Glutamatergic neuron (in vitro differentiated cells): Measurements from ENCODE around the gene EPYC. TPM values are rescaled to one million over a fixed set of nuclear protein-coding genes. Genes with fewer than 3 reads are reported as not detected.

ENCODE experiments used
- DNase-seq: peaks from one replicate; pipeline ENCODE4 v3.0.0; 2022
- H3K27ac Mint-ChIP-seq: one replicate; pipeline ENCODE4 v1.8.0; 2020; ENCODE audit warnings: mild to moderate bottlenecking, mixed read lengths, inconsistent platforms; ENCODE audit not compliant: unreplicated experiment
- H3K27me3 Mint-ChIP-seq: one replicate; pipeline ENCODE4 v1.8.0; 2020; ENCODE audit warnings: mild to moderate bottlenecking, moderate library complexity, mixed read lengths, inconsistent platforms; ENCODE audit not compliant: unreplicated experiment
- H3K36me3 Mint-ChIP-seq: one replicate; pipeline ENCODE4 v1.8.0; 2020; ENCODE audit warnings: mild to moderate bottlenecking, mixed read lengths, inconsistent platforms; ENCODE audit not compliant: unreplicated experiment
- H3K4me1 Mint-ChIP-seq: one replicate; pipeline ENCODE4 v1.8.0; 2020; ENCODE audit warnings: mild to moderate bottlenecking, low read depth, mixed read lengths, inconsistent platforms; ENCODE audit not compliant: unreplicated experiment
- H3K4me3 Mint-ChIP-seq: one replicate; pipeline ENCODE4 v1.8.0; 2020; ENCODE audit warnings: mild to moderate bottlenecking, mixed read lengths, inconsistent platforms; ENCODE audit not compliant: unreplicated experiment
- H3K9me3 Mint-ChIP-seq: one replicate; pipeline ENCODE4 v1.8.0; 2020; ENCODE audit warnings: mild to moderate bottlenecking, moderate library complexity, mixed read lengths, inconsistent platforms; ENCODE audit not compliant: unreplicated experiment
- total RNA-seq: library from RNA; stranded (reverse); fragmentation: NEBNext Ultra II Directional; extraction: Animal tissue kit (Norgen Biotek cat#: 25700); gene quantifications from one replicate; pipeline ENCODE4 v1.2.1, GENCODE V29; 2021; ENCODE audit not compliant: unreplicated experiment
- TF ChIP-seq, protein P1 (sequence below): fragments of 200-600 bp; sonication (generic); IDR thresholded peaks from one replicate; pipeline ENCODE4 v1.5.0; 2021; ENCODE audit not compliant: partially characterized antibody, unreplicated experiment

The EPYC gene
- total RNA-seq, 1 donor from 2014 or later: not detected

DNA sequence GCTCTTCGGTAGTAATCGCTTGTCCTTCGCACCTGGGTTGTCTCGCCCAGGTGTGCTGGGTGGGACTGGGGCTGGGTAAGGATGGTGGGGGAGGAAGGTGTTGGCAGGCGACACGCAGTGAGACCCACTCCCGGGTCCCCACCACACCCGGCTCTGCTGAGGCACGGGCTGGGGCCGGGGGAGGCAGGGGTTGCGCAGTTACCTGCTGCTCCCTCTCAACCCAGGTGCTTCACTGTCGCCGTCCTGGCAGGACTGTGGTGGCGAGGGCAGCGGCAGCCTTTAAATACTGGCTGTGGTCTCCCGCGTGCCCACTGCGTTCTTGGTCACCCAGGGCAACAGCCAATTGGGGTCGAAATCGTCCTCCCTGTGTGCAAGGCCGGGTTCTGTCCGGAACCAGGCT is 49.9 kb downstream of the EPYC start, which contains the start of gene CCER1:
Gene CCER1, minus strand, starts transcription at position 256 of the 400 bp plus-strand sequence. CDS start 434 bp downstream, outside the sequence.
- Mint-ChIP-seq H3K27ac (no peak within 1 kb of the TSS), H3K4me1 (no peaks in the 10 kb centered on the region), H3K4me3 (no peak within 1 kb of the TSS), H3K36me3 (no peaks in the 10 kb centered on the region), H3K9me3 (no peaks in the 10 kb centered on the region), H3K27me3 (peaks cover 2% of the 10 kb centered on the region)
- no peak for DNase-seq
- TF ChIP-seq, protein P1, sequence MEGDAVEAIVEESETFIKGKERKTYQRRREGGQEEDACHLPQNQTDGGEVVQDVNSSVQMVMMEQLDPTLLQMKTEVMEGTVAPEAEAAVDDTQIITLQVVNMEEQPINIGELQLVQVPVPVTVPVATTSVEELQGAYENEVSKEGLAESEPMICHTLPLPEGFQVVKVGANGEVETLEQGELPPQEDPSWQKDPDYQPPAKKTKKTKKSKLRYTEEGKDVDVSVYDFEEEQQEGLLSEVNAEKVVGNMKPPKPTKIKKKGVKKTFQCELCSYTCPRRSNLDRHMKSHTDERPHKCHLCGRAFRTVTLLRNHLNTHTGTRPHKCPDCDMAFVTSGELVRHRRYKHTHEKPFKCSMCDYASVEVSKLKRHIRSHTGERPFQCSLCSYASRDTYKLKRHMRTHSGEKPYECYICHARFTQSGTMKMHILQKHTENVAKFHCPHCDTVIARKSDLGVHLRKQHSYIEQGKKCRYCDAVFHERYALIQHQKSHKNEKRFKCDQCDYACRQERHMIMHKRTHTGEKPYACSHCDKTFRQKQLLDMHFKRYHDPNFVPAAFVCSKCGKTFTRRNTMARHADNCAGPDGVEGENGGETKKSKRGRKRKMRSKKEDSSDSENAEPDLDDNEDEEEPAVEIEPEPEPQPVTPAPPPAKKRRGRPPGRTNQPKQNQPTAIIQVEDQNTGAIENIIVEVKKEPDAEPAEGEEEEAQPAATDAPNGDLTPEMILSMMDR: no peak

DNA sequence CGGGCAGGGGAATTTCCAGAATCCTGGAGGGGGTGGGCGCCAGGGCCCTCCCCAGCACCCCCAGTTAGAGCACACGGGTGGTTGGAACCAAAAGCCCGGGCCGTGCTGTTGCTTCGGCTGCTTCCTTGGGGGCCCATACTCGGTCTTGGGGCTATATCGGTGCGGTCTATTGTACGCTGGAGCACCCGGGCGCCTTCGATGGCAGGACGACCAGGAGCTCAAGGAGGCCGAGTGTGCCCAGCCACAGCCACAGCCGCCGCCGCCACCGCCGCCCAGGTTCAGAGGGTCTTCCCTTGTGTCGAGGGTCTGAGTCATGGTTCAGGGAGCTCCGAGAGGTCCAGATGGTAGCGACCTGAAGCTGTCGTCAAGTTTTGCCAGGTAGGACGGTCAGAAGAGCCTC is 50.3 kb downstream of the EPYC start:
- DNase-seq: no peak
- Mint-ChIP-seq H3K4me1 (no peaks in the 10 kb centered on the region), H3K27ac (no peak overlapping the region), H3K9me3 (no peaks in the 10 kb centered on the region), H3K4me3 (no peak overlapping the region), H3K27me3 (peaks cover 2% of the 10 kb centered on the region), H3K36me3 (no peaks in the 10 kb centered on the region)
- TF ChIP-seq, protein P1: no peak

DNA sequence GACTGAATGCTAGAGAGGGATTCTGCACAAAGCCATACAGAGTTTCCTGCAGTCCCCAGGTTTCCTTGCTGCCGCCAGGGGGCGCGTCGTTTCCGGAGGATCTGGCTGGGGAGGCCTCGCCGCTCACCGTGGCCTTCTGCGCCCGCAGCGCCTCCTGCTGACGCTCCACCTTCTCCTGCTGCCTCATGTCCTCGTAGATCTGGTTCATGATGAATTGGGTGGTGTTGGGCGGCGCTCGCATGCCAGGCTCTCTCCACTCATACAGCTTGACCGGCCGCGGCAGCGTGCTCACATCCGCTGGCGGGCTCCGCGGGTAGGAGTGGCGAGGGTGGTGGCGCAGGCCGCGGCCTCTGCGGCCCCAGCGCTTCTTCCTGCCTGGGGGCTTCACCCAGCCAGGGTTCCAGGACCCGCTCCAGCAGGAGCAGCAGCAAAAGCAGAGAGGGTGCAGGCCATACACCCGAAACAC is 50.8 kb downstream of the EPYC start:
- DNase-seq: peak; percentile 41
- no peak overlapping the region for H3K4me3 Mint-ChIP-seq

DNA sequence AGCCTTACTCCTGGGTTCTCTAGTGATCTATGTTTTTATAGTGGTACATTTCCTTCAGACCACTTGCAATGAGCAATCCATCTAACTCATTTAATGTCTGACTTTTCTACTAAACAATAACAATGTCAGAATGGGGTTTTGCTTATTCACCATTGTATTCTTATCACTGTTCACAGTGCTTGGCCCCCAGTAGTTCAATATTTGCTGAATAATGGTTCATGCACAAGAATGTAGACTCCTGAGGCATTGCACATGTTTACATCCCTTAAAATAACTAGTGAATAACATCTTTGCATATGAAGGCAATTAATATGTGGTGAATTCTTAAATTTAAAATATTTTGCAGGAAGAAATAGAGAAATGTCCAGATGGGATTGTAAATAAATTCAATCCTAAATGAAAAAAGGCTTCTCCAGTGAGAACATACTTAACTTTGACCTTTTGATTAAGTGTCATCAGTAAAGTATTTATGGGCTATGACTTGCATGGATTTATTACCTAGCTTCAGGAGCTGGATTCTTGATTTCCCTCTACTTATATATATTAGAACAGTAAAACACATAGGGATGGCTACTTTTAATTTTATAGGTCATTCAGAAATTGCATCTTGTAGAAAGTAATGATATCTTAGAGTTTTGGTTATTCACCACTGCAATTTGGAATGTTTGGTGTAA is 53.2 kb downstream of the EPYC start:
- Mint-ChIP-seq H3K9me3 (no peaks in the 10 kb centered on the region), H3K4me3 (no peak overlapping the region), H3K36me3 (no peaks in the 10 kb centered on the region), H3K27me3 (peaks cover 2% of the 10 kb centered on the region), H3K4me1 (peaks cover 3% of the 10 kb centered on the region), H3K27ac (no peak overlapping the region)
- TF ChIP-seq, protein P1: no peak
- no peak for DNase-seq

More for the DNA sequence above, 50.8 kb downstream of the EPYC start:
- no peak overlapping the region for H3K27ac Mint-ChIP-seq
- no peaks in the 10 kb centered on the region for H3K4me1 Mint-ChIP-seq
- peaks cover 2% of the 10 kb centered on the region for H3K27me3 Mint-ChIP-seq
- H3K36me3 Mint-ChIP-seq: no peaks in the 10 kb centered on the region
- TF ChIP-seq, protein P1: peak; percentile 24
- no peaks in the 10 kb centered on the region for H3K9me3 Mint-ChIP-seq

DNA sequence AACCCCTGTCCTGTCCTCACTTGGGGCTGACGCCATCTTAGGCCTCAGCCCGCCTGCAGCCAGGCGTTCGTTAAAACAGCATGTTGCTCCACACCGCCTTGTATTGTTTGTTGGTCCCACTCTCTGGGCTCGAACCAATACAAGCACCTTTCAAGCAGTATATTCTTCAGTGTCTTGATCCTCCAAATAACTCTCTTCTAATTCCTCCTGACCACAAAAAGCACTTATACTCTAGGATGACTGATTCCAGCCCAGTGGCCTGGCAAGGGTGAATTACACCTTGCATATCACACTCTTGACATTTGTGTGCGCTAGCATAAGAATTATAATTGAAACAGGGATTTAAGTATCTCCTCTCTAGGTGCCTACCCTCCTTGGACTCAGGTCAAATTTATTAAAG is 56.9 kb downstream of the EPYC start:
- no peak overlapping the region for H3K4me3 Mint-ChIP-seq
- H3K27ac Mint-ChIP-seq: no peak overlapping the region
- H3K4me1 Mint-ChIP-seq: peaks cover 8% of the 10 kb centered on the region
- no peaks in the 10 kb centered on the region for H3K9me3 Mint-ChIP-seq
- H3K36me3 Mint-ChIP-seq: no peaks in the 10 kb centered on the region
- TF ChIP-seq, protein P1: no peak
- no peak for DNase-seq
- H3K27me3 Mint-ChIP-seq: no peaks in the 10 kb centered on the region
